IMR-90 (cell line): ENCODE data around the gene SLC9A9. TPM values are rescaled to one million over a fixed set of nuclear protein-coding genes. Genes with fewer than 3 reads are reported as not detected.

ENCODE experiments used
- ATAC-seq: fragments of 200-7000 bp; cut with Tn5 transposase; 2 replicates; pipeline ENCODE4 v1.9.1; 2020; ENCODE audit warnings: low read depth, mild to moderate bottlenecking, moderate library complexity
- BruUV-seq: library from RNA; stranded (reverse); fragments of 400-500 nt; replicated peaks from 2 replicates; lab custom pipeline; 2021; lab: Mats Ljungman, UMichigan
- CTCF ChIA-PET: fragments of 300-600 bp; formaldehyde crosslinking; extraction: SDS; loops from one replicate; lab custom pipeline; 2021; ENCODE audit warnings: antibody characterized with exemption; lab: Yijun Ruan, JAX
- POLR2A ChIA-PET: fragments of 300-600 bp; sonication (Branson Sonifier 250); formaldehyde crosslinking; loops from one replicate; lab custom pipeline; 2022; ENCODE audit warnings: antibody characterized with exemption; ENCODE audit not compliant: unreplicated experiment; lab: Charles Lee
- DNase-seq: peaks from one replicate; pipeline ENCODE4 v3.0.0; 2013
- H2AFZ ChIP-seq: replicated peaks from 2 replicates; pipeline ENCODE3; 2013; ENCODE audit warnings: low read length, mild to moderate bottlenecking; ENCODE audit not compliant: poor library complexity
- H2AK5ac ChIP-seq: 2 replicates; pipeline ENCODE4 v1.6.1; 2013; ENCODE audit warnings: low read depth, low read length, inconsistent platforms
- H2AK9ac ChIP-seq: replicated peaks from 2 replicates; pipeline ENCODE3; 2013; ENCODE audit warnings: mild to moderate bottlenecking, low read depth, low read length, moderate library complexity; ENCODE audit not compliant: poor library complexity
- H2BK120ac ChIP-seq: 2 replicates; pipeline ENCODE4 v1.6.1; 2013; ENCODE audit warnings: low read depth, low read length, inconsistent platforms
- H2BK15ac ChIP-seq: 3 replicates; pipeline ENCODE4 v1.6.1; 2013; ENCODE audit warnings: low read depth, low read length, inconsistent platforms
- H2BK20ac ChIP-seq: 2 replicates; pipeline ENCODE4 v1.6.1; 2013; ENCODE audit warnings: low read depth, mild to moderate bottlenecking, inconsistent platforms, low read length, moderate library complexity
- H2BK5ac ChIP-seq: 2 replicates; pipeline ENCODE4 v1.6.1; 2013; ENCODE audit warnings: mild to moderate bottlenecking, low read depth, low read length, inconsistent platforms; ENCODE audit not compliant: poor library complexity, severe bottlenecking
- H3K14ac ChIP-seq: replicated peaks from 2 replicates; pipeline ENCODE4 v1.6.1; 2013; ENCODE audit warnings: low read depth, low read length, inconsistent platforms
- H3K18ac ChIP-seq: 2 replicates; pipeline ENCODE4 v1.6.1; 2013; ENCODE audit warnings: low read depth, low read length, control low read depth
- H3K23ac ChIP-seq: 2 replicates; pipeline ENCODE4 v1.6.1; 2013; ENCODE audit warnings: low read depth, low read length, inconsistent platforms
- H3K27ac ChIP-seq: 2 replicates; pipeline ENCODE4 v1.5.1; 2013; ENCODE audit warnings: mild to moderate bottlenecking, control low read depth, low read length; ENCODE audit not compliant: insufficient read depth
- H3K27me3 ChIP-seq: 2 replicates; pipeline ENCODE4 v1.6.1; 2013; ENCODE audit warnings: low read length; ENCODE audit not compliant: control insufficient read depth, insufficient read depth
- H3K36me3 ChIP-seq: 2 replicates; pipeline ENCODE4 v1.6.1; 2013; ENCODE audit warnings: low read length, mixed read lengths; ENCODE audit not compliant: control insufficient read depth, insufficient read depth
- H3K4ac ChIP-seq: 2 replicates; pipeline ENCODE4 v1.6.1; 2013; ENCODE audit warnings: low read depth, low read length, inconsistent platforms
- H3K4me1 ChIP-seq: 2 replicates; pipeline ENCODE4 v1.6.1; 2013; ENCODE audit warnings: low read length, mixed read lengths; ENCODE audit not compliant: control insufficient read depth, insufficient read depth
- H3K4me2 ChIP-seq: 2 replicates; pipeline ENCODE4 v1.6.1; 2013; ENCODE audit warnings: low read depth, mild to moderate bottlenecking, control low read depth, low read length, moderate library complexity
- H3K4me3 ChIP-seq: 2 replicates; pipeline ENCODE4 v1.5.1; 2013; ENCODE audit warnings: low read depth, mild to moderate bottlenecking, control low read depth, low read length, moderate library complexity; ENCODE audit not compliant: insufficient read depth
- H3K56ac ChIP-seq: 2 replicates; pipeline ENCODE4 v1.6.1; 2013; ENCODE audit warnings: low read length, inconsistent platforms; ENCODE audit not compliant: insufficient read depth; ENCODE audit errors: extremely low read depth
- H3K79me1 ChIP-seq, 2 experiments: 2 replicates each; pipeline ENCODE4 v1.6.1; 2013; ENCODE audit warnings: low read length in 2 of 2, inconsistent platforms in 1 of 2, low read depth in 1 of 2
- H3K9ac ChIP-seq: 2 replicates; pipeline ENCODE4 v1.6.1; 2013; ENCODE audit warnings: low read depth, low read length, control low read depth
- H3K9me1 ChIP-seq: 2 replicates; pipeline ENCODE4 v1.6.1; 2013; ENCODE audit warnings: low read length, inconsistent platforms; ENCODE audit not compliant: insufficient read depth
- H3K9me3 ChIP-seq: 2 replicates; pipeline ENCODE4 v1.6.1; 2013; ENCODE audit warnings: low read length; ENCODE audit not compliant: control insufficient read depth, insufficient read depth
- H4K20me1 ChIP-seq: 2 replicates; pipeline ENCODE4 v1.6.1; 2013; ENCODE audit warnings: low read length, inconsistent platforms; ENCODE audit not compliant: insufficient read depth
- H4K5ac ChIP-seq: 2 replicates; pipeline ENCODE4 v1.6.1; 2013; ENCODE audit warnings: mild to moderate bottlenecking, low read depth, low read length, control low read depth
- H4K8ac ChIP-seq, 2 experiments: 2 replicates each; pipeline ENCODE4 v1.6.1; 2013; ENCODE audit warnings: low read depth in 2 of 2, low read length in 2 of 2, control low read depth in 1 of 2, inconsistent platforms in 1 of 2
- H4K91ac ChIP-seq: 2 replicates; pipeline ENCODE4 v1.6.1; 2013; ENCODE audit warnings: low read depth, low read length, inconsistent platforms; ENCODE audit not compliant: insufficient read depth
- CTCF ChIP-seq: conservative IDR thresholded peaks from 2 replicates; pipeline ENCODE4 v1.5.1; 2012; ENCODE audit warnings: mild to moderate bottlenecking, low read depth, low read length, improper control_type of control experiment
- NFE2L2 ChIP-seq: fragments of 150-350 bp; IDR thresholded peaks from 2 replicates; pipeline ENCODE4 v1.6.1; 2016; ENCODE audit warnings: low read depth, mild to moderate bottlenecking, low read length
- SMC3 ChIP-seq: fragments of 150-350 bp; IDR thresholded peaks from 2 replicates; pipeline ENCODE4 v1.6.1; 2016; ENCODE audit warnings: low read depth, mild to moderate bottlenecking, antibody characterized with exemption, low read length, moderate library complexity
- USF2 ChIP-seq: fragments of 150-350 bp; IDR thresholded peaks from 2 replicates; pipeline ENCODE4 v1.6.1; 2017; ENCODE audit warnings: mild to moderate bottlenecking, antibody characterized with exemption, low read length, low read depth
- WGBS, 2 experiments: methylation state at CpG; one replicate each; pipeline versions ENCODE4 v1.1.5 to v1.1.7; 2013; ENCODE audit warnings: missing lambda C conversion rate in 2 of 2; ENCODE audit not compliant: insufficient read length in 1 of 2; ENCODE audit errors: extremely low coverage in 2 of 2; 5-methylcytosine and 5-hydroxymethylcytosine counted together
- dilution Hi-C: fragments of 300-500 bp; cut with HindIII; formaldehyde crosslinking; loops from one replicate; pipeline ENCODE4 v1.14.3; 2018; ENCODE audit warnings: low sequenced_read_pairs; ENCODE audit not compliant: unreplicated experiment
- in situ Hi-C: fragments of 300-500 bp; cut with MboI; formaldehyde crosslinking; loops from 3 replicates; pipeline ENCODE4 v1.14.3; 2019; ENCODE audit warnings: low sequenced_read_pairs, inconsistent platforms, mixed read lengths
- intact Hi-C: fragments of 100-400 bp; cut with micrococcal nuclease; formaldehyde crosslinking; loops from 2 replicates; pipeline ENCODE4 v1.10.0; 2022
- polyA plus RNA-seq, 3 experiments: library from polyadenylated mRNA; depleted of rRNA; stranded (reverse); fragments of >200 nt; gene quantifications; 2 replicates each; pipeline ENCODE4 v1.2.3, GENCODE V29; 2012; ENCODE audit warnings: low replicate concordance in 1 of 3
- total RNA-seq: library from RNA; depleted of rRNA; stranded (reverse); fragments of >200 nt; gene quantifications from 2 replicates; pipeline ENCODE4 v1.2.3, GENCODE V29; 2012

Gene SLC9A9
- total and polyA plus RNA-seq, 2 of the 4 experiments (the other 2 are of a cell fraction), result 1.4 to 2.3 TPM

- Histone ChIP-seq H2BK5ac (no peak overlapping the region), H3K9me3 (no peaks in the 10 kb centered on the region), H4K91ac (no peak overlapping the region), H2BK20ac (no peak overlapping the region), H3K23ac (no peak overlapping the region), H3K9me1 (no peaks in the 10 kb centered on the region; the same call in 1 of the 2 replicates), H2AK9ac (no peak overlapping the region), H4K5ac (no peak overlapping the region), H3K4me3 (no peak overlapping the region), H3K14ac (no peak overlapping the region), H3K27me3 (no peaks in the 10 kb centered on the region), H3K4me1 (no peaks in the 10 kb centered on the region), H3K4me2 (no peak overlapping the region), H2AK5ac (no peak overlapping the region), H3K56ac (no peak overlapping the region), H3K36me3 (no peaks in the 10 kb centered on the region), H3K9ac (no peak overlapping the region), H3K27ac (no peak overlapping the region), H4K8ac (no peak overlapping the region), H2AFZ (no peak overlapping the region), H4K20me1 (no peaks in the 10 kb centered on the region), H3K79me1 (no peaks in the 10 kb centered on the region), H3K4ac (no peak overlapping the region), H2BK15ac (no peak overlapping the region), H2BK120ac (no peak overlapping the region), H3K18ac (no peak overlapping the region)
- ATAC-seq (no peak), DNase-seq (no peak)
- intact Hi-C loops (no loop called here), in situ Hi-C loops (no loop called here), dilution Hi-C loops (no loop called here)
- 83% methylated on average over 2 of the region's 4 CpGs; no CpG with 5 or more reads in 1 of the 2 experiments for WGBS, 2 experiments
- no TSS peak for BruUV-seq
- ChIA-PET POLR2A (no interaction called here), CTCF (interaction anchor here (0.6 kb wide), 1 partner anchor 186 kb away, joined by 3 read pairs; no protein-coding TSS in a partner anchor)
- TF ChIP-seq SMC3, result no peak
- no peak for TF ChIP-seq NFE2L2
- no peak for TF ChIP-seq USF2
- TF ChIP-seq CTCF, result no peak
Observed at GRCh38 chr3:143821862-143822261, 26.4 kb downstream of the SLC9A9 start.
